HL-60/S4 treated with phorbol 12-myristate 13-acetate at 8.2 ng/mL for 4 days and 3 days (cell line): Measurements from ENCODE around the gene KCNJ6.
"Not testable (repeated sequence)": the region's sequence is repeated elsewhere in the genome, so short reads cannot be mapped to it uniquely, and the experiment has no call there.

Source experiments
- in situ Hi-C: fragments of 300-500 bp; cut with MboI; formaldehyde crosslinking; loops from 2 replicates; pipeline ENCODE4 v1.15.0; 2022; ENCODE audit warnings: low sequenced_read_pairs

KCNJ6 gene

DNA sequence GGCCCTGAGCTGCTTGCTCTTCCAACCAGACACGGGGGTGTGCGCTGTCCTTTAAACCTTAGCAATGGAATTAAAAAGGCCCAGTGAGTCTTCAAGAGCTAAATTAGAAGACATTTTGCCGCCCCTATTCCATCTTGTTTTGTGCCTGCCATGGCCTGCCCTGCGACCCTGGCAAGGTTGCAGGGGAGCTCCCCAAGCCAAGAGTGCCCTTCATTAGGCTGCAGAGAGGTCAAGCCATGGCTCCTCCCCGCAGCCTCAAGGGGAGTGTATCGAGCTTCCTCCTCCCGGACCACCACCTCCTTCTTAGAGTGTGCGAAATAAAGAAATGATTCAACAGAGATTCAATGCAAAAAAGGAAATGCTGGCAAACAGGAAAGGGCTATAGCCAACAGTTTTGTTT, 293.5 kb downstream of the KCNJ6 start:
- in situ Hi-C loops: no loop called here

DNA sequence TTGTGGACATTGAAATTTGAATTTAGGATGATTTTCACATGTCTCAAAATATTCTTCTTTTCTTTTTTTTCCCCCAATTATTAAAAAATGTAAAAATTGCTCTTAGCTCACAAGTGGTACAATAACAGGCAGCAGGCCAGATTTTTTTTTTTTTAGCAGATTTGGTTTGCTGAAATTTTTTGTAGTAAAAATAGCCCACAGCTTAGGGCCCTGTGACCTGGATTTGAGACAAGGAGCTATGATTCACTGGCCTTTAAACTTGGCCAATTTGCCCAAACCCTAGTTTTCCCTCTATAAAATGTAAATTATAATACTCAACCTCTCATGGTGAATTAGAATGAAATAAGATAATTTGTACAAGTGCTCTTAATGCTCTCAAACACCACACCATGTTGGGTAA, 295.9 kb downstream of the KCNJ6 start:
- in situ Hi-C loops: no loop called here

DNA sequence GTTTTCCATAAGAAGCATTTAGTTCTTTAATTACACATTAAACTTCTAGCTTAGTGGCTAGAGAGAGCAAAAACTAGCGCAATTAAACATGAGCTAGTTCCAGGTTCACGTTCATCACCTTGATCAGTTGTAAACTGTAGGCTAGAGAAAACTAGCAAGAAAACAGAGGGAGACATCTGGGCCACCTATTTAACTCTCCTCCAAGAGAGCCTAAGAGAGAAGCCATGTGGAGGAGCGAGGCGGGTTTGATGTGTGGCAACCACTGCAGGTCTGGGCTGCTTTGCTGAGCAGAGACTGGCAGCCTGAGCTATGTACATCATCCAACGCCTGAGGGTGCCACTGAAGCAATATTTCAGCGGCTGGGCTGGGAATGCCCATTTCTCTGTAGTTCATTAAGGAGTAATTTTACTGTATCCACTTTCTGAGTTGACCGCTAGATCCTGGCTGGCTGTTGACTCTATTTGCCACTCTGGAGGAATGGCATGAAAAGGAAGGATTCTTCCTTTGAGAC, 296.7 kb downstream of the KCNJ6 start:
- in situ Hi-C loops: no loop called here

DNA sequence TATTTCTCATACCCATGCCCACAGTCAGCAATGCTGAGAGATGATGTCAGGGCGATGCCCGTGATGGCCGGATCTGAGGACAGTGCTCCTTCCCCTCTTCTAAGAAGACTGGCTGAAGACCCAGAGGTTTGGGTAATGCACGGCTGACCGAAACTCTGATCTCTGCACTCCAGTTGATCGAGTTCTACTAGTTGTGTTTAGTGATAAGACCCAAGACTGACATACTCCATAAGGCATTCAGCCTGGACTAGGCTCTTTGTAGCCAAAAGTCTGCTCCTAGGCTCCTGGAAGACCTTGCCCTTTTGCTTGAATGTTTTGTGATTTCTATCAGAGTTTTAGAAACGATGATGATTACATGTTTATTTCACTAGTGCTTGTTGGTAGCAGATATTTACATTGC, 298.2 kb downstream of the KCNJ6 start:
- in situ Hi-C loops: no loop called here

DNA sequence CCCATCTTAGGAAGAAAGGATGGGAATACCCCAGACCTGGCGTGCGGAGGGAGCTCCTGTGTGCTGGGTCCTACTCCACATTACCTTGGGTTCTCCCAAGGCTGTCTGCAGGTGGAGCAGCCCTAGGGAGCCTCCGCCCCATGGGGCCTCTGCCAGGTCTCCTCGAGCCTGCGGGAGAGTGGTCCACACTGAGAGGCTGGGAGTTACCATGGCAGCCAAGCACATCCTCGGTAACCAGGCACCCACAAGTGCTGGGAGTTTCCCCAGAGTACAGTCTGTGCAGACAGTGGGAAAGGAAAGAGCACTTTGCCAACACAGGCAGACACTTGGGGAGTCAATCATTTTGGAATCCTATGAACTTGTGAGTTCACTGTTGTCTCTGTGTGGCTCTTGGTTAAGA, 300.3 kb downstream of the KCNJ6 start:
- in situ Hi-C loops: no loop called here

DNA sequence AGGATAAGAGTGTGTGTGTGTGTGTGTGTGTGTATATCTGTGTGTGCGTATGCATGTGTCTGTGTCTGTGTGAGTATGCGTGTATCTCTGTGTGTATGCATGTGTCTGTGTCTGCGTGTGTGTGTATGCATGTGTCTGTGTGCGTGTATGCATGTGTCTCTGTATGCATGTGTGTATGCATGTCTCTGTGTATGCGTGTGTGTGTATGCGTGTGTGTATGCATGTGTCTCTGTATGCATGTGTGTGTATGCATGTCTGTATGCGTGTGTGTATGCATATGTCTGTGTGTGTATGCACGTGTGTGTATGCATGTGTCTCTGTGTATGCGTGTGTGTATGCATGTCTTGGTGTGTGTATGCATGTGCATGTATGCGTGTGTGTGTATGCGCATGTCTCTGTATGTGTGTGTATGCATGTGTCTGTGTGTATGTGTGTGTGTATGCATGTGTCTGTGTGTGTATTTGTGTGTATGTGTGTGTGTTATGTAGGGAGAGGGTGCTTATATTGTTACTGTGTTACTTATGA, 301.8 kb downstream of the KCNJ6 start:
- in situ Hi-C loops: no loop called here

DNA sequence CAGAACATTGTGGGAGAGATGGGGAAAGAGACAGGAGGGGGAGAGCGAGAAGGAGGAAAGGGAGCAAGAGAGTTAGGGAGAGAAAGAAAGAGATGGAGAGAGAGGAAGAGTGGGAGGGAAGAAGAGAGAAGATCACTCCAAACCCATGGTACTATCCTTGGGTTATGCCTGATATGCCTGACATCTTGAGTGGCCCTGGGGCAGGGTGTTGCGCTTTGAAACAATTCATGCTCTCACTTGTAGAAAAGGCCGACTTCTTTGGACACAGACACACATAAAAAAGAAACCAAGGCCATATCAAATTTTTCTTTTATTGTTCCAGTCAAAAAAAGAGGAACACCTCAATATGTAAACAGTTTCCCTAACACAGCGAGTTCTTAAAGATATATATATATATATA, 309.2 kb downstream of the KCNJ6 start:
- in situ Hi-C loops: no loop called here

DNA sequence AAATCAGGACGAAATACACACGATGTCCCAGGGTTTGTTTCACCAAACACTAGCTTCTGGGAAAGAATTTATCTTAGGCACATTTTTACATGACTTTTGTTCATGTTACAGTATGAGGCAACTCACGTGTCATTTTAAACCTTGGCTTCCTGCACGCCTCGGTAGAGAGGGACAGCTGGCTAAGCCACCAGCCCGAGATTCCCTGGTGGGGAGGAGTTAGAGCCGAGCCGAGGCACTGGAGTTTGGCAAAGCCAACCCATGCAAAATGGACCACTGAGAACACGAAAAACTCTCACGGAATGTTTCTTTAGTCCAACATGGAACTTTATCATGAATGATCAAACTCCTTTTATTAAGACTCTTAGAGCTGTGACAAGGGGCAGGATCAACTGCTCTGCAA, 309.7 kb downstream of the KCNJ6 start:
- in situ Hi-C loops: no loop called here

DNA sequence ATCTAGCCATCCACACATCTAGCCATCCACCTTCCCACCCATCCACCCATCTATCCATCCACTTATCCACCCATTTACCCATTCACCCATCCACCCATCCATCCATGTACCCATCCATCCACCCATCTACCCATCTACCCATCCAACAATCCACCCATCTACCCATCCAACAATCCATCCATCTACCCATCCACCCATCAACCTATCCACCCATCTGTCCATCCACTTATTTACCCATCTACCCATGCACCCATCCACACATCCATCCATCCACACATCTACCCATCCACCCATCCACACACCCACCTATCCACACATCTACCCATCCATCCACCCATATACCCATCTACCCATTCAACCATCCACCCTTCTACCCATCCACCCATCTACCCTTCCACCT, 311.3 kb downstream of the KCNJ6 start:
- in situ Hi-C loops: no loop called here

DNA sequence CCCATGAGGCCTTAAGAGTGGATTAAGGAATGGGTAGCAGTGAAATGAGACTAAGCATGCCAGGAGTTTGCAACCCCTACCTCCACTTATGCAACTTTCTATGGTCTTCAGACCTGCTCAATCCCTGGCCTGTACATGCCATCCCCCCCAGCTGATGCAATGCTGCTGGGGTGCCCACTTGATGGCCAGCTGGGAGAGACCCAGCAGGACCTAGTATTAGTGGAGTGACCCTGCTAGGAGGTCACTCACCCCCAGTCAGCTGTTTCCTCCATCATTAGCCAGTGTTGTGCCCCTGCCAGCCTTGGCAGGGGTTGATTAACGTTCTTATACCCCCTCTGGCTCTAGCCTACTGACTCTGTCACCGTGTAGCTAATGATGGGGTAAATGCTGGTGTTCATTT, 313.1 kb downstream of the KCNJ6 start:
- in situ Hi-C loops: no loop called here

DNA sequence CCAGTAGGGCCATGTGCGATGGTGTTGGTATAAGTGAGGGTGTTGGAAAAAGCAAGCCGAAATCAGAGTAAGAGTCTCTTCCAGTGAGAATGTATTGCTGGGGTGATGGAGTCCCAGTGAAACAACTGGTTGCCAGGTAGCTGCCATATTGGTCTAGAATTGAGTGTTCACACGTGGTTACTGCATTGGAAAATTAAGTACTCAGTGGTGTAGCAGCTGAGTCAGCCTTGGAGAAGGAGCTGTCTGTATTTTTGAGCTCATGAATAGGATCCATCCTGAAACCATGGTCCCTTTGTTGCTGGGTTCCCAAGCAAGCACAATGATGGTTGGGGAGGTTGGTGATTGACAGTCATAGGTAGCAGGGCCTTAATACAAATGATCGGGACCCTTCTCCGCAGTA, 314.3 kb downstream of the KCNJ6 start:
- in situ Hi-C loops: no loop called here

DNA sequence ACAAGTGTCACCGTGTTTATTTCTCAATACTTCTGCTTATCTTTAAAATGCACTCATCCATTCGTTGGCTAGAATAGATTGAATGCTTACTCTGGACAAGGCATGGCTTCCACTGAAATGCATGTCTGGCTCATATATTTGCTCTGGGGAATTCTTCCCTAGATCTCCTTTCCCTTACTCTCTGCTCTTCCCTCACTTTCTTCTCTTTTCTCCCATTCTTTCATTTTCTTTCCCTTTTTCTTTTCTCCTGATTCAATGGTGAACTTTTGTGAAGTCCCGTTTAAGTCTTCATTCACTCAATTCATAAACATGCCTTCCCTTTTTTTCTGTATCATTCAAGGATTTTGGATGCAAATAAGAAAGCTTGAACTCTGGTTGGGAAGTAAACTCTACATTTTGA, 315.2 kb downstream of the KCNJ6 start:
- in situ Hi-C loops: no loop called here

DNA sequence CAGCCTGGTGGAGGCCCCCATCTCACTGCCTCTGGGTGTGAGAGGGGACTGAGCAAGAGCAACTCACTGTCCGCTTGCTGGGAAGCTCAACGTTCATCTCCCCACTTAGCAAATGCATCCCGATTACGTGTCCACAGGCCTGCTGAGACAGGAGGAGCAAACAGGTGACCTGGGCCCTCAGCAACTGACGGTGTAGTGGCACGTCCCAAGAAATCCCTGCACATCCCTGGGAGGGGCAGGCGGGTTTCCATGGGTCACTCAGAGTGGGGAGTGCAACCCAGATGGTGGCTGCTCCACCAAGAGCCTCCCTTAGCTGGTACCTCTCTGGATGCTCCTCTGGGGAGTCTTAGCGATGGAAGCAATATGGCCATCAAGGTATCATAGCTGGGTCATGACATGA, 320.3 kb downstream of the KCNJ6 start:
- in situ Hi-C loops: no loop called here

DNA sequence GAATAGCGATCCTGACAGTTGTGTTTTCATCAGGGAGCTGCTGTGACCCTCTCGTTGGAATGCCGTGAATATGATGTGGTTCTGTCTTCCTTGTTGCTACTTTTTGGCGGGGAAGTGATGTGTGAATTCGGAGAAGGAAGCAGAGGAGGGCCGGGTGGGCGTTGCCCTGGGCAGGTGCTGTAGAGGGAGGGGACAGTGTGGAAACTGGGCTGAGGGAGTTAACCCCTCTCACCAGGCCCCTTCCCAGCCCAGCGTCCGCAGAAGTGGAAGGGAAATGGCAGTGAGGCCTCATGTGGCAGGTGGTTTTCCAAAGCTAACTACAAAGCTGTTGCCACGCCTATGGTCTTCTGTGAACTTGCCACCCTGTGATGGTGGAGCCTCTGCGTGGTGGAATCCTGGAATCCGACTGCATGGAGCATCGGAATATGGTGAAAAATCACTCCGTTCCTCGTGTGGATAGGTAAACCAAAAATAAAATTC, 321.7 kb downstream of the KCNJ6 start:
- in situ Hi-C loops: no loop called here

DNA sequence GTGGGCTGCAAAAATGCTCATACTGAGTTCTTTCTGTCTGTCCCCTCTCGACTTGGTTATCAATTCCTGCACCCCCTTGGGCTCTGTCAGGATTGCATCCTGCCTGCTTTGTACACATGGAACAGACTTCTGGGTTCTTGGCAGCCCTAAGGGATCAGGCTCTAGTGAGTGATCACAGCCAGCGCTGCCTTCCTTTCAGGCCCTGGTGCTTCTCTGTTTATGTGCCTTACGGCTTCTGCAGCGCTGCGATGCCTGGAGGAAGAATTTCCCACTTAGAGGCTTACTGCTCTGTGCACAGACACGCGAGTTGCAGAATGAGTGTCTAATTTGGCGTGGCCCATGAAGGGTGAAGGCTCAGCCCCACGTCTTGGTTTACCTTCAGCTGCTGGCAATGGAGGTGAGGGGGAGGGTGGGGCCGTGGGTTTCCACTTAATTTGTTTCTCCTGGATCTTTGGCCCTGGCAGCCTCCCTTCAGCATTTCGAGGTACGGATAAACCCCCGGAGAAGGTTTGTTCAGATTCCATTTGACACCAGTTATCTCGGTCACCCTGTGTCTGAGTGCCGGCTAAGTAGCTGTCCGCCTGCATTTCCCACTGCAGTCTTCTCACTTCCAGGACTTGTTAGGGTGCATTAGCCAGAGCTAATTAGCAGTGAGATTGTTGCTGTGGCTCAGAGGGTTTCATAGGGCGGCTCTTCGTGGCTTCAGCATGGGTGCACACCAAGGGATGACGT, 322.4 kb downstream of the KCNJ6 start:
- in situ Hi-C loops: no loop called here

DNA sequence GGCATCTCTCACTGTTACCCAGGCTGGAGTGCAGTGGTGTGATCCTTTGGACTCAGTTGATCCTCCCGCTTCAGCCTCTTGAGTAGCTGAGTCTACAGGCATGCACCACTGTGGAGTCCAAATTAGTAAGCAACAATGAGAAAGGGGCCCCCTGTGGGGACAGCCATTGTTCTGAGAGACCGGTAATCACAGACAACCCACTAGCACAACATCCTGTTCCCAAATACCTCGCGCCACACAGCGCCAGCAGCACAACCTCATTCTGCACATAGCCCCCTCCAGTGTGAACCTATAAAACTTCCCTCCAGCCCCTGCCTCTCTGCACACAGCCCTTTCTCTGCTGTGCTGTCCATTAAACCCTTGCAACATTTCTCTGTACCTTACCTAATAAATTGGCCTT, 323.2 kb downstream of the KCNJ6 start:
- in situ Hi-C loops: no loop called here

DNA sequence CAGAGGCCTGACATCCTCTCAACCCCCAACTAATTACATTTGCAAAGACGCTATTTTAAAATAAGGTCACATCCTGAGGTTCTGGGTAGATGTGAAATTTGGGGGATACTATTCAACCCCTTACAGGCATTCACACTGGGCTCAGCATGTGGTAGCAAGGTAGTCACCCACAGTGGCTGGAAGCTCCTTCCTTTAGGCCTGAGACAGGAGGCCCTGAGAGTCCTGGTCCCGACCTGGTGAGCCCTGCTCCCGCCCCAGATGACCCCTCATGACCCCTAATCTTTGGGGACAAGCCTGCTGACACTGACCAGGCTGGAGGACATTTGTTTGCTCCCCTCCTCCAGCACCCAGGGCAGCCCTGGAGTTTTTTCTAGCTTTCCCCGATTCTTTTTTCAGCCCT, 323.8 kb downstream of the KCNJ6 start:
- in situ Hi-C loops: no loop called here

DNA sequence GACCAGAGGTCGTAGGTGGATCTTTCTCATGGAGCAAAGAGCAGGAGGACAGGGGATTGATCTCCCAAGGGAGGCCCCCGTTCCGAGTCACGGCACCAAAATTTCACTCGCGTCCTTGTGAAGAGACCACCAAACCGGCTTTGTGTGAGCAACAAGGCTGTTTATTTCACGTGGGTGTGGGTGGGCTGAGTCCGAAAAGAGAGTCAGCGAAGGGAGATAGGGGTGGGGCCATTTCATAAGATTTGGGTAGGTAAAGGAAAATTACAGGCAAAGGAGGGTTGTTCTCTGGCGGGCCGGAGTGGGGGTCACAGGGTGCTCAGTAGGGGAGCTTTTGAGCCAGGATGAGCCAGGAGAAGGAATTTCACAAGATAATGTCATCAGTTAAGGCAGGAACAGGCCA, 324.3 kb downstream of the KCNJ6 start:
- in situ Hi-C loops: not testable (repeated sequence)

DNA sequence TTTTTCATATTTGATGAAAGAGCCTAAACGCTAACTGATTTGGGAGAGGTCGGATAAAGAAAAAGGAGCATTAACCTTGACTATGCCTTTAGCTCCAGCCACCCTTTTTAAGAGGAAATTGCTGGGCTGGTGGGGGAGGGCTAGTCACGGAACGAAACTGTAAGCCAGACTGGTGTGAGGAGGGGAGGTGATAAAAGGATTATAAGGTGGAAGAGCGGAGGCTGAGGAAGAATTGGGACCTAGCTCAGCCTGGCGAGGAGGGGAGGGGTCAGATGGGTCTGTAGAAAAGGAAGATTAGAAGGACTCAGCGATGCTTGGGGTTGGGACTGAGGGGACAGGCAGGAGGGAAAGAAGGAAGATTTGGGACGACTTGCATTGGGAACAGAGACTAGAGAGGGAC, 325.4 kb downstream of the KCNJ6 start:
- in situ Hi-C loops: not testable (repeated sequence)

DNA sequence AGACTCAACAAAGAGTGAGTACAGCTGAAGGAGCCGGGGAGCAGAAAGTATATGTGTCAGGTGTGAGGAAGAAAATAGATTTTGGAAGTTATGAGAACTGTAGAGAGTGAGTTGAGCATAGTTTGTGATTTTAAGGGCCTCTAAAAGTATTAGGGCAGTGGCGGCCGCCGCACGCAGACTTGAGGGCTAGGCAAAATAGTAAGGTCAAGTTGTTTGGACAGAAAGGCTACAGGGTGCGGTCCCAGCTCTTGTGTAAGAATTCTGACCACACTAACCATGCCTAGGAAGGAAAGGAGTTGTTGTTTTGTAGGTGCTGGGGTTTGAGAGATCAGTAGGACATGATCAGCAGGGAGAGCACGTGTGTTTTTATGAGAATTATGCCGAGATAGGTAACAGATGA, 327.6 kb downstream of the KCNJ6 start:
- in situ Hi-C loops: not testable (repeated sequence)

DNA sequence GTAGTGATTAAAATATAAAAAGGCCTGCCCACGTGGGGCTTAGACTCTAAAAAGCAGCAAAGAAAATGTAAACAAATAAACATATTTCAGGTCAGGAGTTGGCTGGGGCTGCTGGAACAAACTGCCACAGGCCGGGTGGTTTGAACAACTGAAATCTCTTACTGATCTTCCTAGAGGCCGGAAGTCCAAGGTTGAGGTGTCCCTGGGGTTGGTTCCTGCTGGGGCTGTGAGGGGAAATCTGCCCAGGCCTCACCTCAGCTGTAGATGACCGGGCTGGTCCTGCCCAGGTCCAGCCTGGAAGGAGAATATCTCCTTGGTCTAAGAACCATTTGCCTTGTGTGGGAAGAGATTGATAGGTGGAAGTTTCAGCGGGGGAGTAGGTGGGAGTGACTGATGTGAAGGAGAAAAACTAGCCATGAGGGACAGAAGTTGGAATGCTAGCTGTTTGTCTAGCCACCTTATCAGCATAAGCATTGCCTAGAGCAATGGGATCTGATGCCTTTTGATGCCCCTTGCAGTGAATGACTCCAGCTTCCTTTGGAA, 328.6 kb downstream of the KCNJ6 start:
- in situ Hi-C loops: no loop called here

DNA sequence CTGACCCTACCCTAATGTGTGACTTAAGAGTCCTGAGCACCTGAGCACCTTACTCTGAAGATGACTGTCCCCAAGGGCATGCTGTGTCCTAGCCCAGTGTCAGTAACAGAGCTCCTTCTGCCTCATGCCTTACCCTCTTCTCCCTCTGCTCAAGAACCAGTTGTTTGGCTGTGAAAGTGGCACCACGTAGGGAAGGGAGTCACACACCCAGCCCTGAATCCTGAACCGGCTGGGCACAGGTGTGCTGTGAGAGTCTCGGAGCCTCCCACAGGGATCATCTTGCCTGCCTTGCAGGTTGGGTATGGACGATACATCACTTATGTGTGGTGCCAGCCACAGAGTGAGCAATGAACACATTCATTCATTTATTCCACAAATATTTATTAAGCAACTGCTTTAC, 329.1 kb downstream of the KCNJ6 start:
- in situ Hi-C loops: no loop called here

DNA sequence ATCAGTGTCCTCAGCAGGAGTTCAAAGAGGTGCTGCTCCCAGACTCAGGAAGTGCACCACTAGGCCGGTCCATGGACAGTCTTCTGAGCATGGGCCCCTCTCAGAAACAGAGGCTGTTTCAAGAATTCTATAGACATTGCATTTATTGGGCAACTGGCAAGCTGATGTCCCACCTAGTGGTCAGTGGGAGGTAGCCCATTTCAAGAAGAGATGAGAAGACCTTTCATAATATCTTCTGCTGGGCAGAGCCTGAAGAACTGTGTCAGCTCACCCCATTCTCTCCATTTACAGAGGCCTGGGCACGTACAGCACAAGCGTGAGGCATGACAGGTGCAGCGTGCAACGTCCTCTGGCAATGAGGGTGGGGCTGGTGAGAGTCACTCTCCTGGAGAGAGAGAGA, 333.7 kb downstream of the KCNJ6 start:
- in situ Hi-C loops: no loop called here
